Mesodermal cell (in vitro differentiated cells): ENCODE results near the gene ARHGEF26.

ENCODE experiments used
- H3K27ac ChIP-seq: 2 replicates; pipeline ENCODE4 v1.7.0; 2013; ENCODE audit warnings: mild to moderate bottlenecking, low read depth, low read length, moderate library complexity; ENCODE audit not compliant: severe bottlenecking
- H3K36me3 ChIP-seq: 2 replicates; pipeline ENCODE4 v1.7.1; 2013; ENCODE audit warnings: mild to moderate bottlenecking, low read length, moderate library complexity; ENCODE audit not compliant: control insufficient read depth, insufficient read depth
- H3K4me1 ChIP-seq: one replicate; pipeline ENCODE4 v1.7.1; 2013; ENCODE audit warnings: mild to moderate bottlenecking, low read length; ENCODE audit not compliant: insufficient read depth, control insufficient read depth, poor library complexity, severe bottlenecking
- H3K4me3 ChIP-seq: 2 replicates; pipeline ENCODE4 v1.7.0; 2013; ENCODE audit warnings: low read length, control low read depth, mild to moderate bottlenecking; ENCODE audit not compliant: insufficient read depth, poor library complexity, severe bottlenecking; ENCODE audit errors: extremely low read depth
- H3K9me3 ChIP-seq: 2 replicates; pipeline ENCODE4 v1.7.1; 2013; ENCODE audit warnings: mild to moderate bottlenecking, low read length, moderate library complexity; ENCODE audit not compliant: control insufficient read depth
- WGBS, 2 experiments: methylation state at CpG; one replicate each; pipeline ENCODE4 v1.1.5; 2013; ENCODE audit warnings: missing lambda C conversion rate in 2 of 2; ENCODE audit not compliant: insufficient coverage in 2 of 2; 5-methylcytosine and 5-hydroxymethylcytosine counted together

ARHGEF26 gene

DNA sequence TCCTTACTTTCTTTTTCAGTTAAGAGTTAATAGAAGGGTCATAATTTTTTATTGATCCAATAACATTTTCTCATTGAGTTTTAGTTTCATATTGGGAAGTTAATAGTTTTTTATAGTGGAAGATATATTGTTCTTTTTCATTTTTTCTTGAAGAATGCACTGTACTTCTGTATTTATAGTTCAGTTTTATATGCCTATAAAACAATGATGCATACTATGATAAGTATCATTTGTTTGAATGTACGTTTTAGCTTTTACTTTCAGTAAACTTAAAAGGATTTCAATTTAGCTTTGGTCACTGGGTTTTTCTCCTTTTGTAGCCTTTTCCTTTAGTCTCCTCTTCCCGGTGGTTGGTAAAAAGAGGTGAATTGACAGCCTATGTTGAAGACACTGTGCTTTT is 104.3 kb downstream of the ARHGEF26 start:
- peaks cover 13% of the 10 kb centered on the region for H3K4me1 ChIP-seq
- no CpG with 5 or more reads among the region's 2 CpGs for WGBS, 2 experiments
- no peaks in the 10 kb centered on the region for H3K9me3 ChIP-seq
- no peak overlapping the region for H3K4me3 ChIP-seq
- no peak overlapping the region for H3K27ac ChIP-seq
- no peaks in the 10 kb centered on the region for H3K36me3 ChIP-seq

DNA sequence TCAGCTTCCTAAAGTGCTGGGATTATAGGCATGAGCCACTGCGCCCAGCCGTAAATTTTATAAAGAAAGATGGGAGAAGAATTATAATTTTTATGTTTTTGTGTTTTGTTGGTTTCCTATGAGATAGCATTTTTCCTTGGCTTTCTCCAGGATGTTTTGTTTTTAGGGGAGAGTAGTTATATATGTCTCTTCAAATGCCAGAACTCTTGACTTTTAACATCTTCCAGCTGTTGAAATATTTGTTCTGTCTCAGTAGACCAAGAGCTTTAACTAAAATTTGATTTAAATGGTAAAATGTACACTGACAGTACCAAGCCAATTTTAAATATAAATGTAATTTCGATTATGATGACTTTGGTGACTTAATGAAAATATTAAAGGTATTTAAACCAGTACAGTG is 106.3 kb downstream of the ARHGEF26 start:
- Histone ChIP-seq H3K36me3 (no peaks in the 10 kb centered on the region), H3K9me3 (no peaks in the 10 kb centered on the region), H3K27ac (no peak overlapping the region), H3K4me3 (no peak overlapping the region), H3K4me1 (peaks cover 13% of the 10 kb centered on the region)
- no CpG with 5 or more reads among the region's 3 CpGs for WGBS, 2 experiments

DNA sequence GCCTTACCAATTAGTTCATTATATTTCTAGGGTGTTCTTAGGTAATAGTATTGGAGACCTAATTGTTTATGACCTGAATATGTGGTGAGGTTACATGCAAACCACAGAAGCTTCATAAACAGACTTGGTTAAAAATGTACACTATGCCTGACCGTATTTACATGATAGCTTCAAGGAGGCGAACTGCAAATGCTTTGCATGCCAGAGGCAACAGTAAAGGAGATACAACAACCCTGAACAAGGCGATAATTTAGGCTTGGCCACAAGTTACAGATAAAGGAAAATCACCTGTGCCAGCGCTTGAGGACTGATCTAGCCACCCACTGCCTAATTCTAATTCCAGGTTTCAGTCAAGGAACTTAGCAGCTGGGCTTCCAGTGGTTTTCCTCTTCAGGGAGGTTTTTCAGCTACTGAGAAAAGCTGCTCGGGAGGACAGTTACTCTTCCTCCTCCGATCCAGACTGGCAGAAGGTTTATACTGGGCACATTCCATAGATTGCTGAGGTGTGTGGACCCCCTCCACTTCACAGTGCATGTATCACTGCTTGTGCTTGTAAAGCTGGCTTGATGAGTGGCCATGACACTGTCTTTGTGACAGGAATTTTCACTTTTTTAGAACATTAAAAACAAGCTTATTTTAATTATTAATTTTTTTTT is 107.5 kb downstream of the ARHGEF26 start:
- Histone ChIP-seq H3K4me3 (no peak overlapping the region), H3K36me3 (no peaks in the 10 kb centered on the region), H3K9me3 (no peaks in the 10 kb centered on the region), H3K4me1 (peaks cover 13% of the 10 kb centered on the region), H3K27ac (peak overlapping the region; percentile 87)
- 83 to 89% methylated on average over 5 of the region's 6 CpGs for WGBS, 2 experiments

DNA sequence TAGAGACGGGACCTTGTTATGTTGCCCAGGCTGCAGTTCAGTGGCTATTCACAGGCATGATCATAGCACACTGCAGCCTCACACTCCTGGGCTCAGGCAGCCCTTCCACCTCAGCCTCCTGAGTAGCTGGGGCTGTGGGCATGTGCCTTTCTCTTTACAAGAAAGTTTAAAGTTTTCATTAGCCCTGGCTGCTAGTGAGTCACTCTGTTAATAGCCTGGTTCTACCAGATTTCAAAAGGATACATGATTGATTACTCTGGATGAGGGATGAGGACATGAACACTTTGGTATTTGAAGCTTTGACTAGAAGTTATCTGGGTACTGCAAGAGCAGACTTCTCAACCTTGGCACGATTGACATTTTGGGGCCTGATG is 108.0 kb downstream of the ARHGEF26 start:
- 63 to 100% methylated on average over 1 of the region's 2 CpGs for WGBS, 2 experiments
- peaks cover 13% of the 10 kb centered on the region for H3K4me1 ChIP-seq
- no peaks in the 10 kb centered on the region for H3K36me3 ChIP-seq
- no peaks in the 10 kb centered on the region for H3K9me3 ChIP-seq
- H3K27ac ChIP-seq: peak overlapping the region; percentile 87
- H3K4me3 ChIP-seq: no peak overlapping the region

- Histone ChIP-seq H3K9me3 (no peaks in the 10 kb centered on the region), H3K4me3 (no peak overlapping the region), H3K4me1 (no peaks in the 10 kb centered on the region), H3K36me3 (no peaks in the 10 kb centered on the region), H3K27ac (no peak overlapping the region)
- WGBS, 2 experiments: 100% methylated on average over 1 of the region's 1 CpG
Measured at GRCh38 chr3:154235330-154235729, 114.1 kb downstream of the ARHGEF26 start.

DNA sequence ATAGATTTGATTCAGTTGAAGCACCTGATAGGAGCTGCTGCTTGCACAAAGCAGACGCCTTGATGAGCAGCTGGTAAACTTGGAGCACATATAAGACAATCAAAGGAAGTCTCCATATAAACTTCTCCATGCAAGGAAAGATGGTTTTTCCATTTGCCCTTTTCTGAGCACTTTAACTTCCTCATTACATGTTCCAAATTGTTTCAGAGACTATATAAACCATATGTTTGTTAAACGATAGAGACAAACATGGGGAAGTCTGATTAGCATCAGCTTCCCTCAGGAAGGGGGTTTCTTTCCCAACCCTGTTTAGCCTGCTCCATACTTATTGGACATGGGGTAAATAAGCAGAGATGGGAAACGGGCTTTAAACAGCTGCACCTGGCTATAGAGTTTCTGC is 115.1 kb downstream of the ARHGEF26 start:
- WGBS, 2 experiments: 90 to 100% methylated on average over 1 to 2 of the region's 3 CpGs

GRCh38 chr3:154240235-154240634 is 119.0 kb downstream of the ARHGEF26 start:
- Histone ChIP-seq H3K36me3 (no peaks in the 10 kb centered on the region), H3K9me3 (no peaks in the 10 kb centered on the region), H3K4me1 (peaks cover 9% of the 10 kb centered on the region), H3K27ac (no peak overlapping the region), H3K4me3 (no peak overlapping the region)
- 100% methylated on average over 1 to 2 of the region's 6 CpGs for WGBS, 2 experiments

More for the DNA sequence above, 115.1 kb downstream of the ARHGEF26 start:
- no peak overlapping the region for H3K4me3 ChIP-seq
- H3K27ac ChIP-seq: no peak overlapping the region
- H3K9me3 ChIP-seq: no peaks in the 10 kb centered on the region
- H3K36me3 ChIP-seq: no peaks in the 10 kb centered on the region
- H3K4me1 ChIP-seq: no peaks in the 10 kb centered on the region

- 87 to 95% methylated on average over 5 of the region's 5 CpGs for WGBS, 2 experiments
- H3K36me3 ChIP-seq: no peaks in the 10 kb centered on the region
Measured at GRCh38 chr3:154241496-154241895, 120.3 kb downstream of the ARHGEF26 start.

DNA sequence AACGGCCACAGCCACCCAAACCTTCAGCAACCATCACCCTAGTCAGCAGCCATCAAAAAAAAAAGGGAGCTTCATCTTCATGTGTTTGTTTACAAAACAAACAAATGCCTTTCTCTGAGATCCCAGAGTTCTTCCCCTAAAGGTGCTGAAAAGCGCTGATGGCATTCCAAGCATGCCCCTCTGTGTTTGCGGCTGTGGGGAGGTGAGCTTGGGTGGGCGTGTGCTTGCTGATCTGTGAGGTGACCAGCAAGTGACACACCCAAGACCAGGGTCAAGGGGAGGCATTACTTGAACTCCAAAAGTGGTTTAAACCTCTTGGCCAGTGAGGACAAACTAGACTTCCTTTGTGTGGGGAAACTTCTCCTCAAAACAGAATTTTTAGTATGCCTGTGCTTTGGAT is 121.6 kb downstream of the ARHGEF26 start:
- no peaks in the 10 kb centered on the region for H3K9me3 ChIP-seq
- H3K4me3 ChIP-seq: no peak overlapping the region
- no peak overlapping the region for H3K27ac ChIP-seq
- 43 to 83% methylated on average over 3 to 4 of the region's 4 CpGs for WGBS, 2 experiments
- peaks cover 9% of the 10 kb centered on the region for H3K4me1 ChIP-seq
- H3K36me3 ChIP-seq: peaks cover 4% of the 10 kb centered on the region

More at GRCh38 chr3:154241496-154241895, 120.3 kb downstream of the ARHGEF26 start:
- Histone ChIP-seq H3K9me3 (no peaks in the 10 kb centered on the region), H3K27ac (no peak overlapping the region), H3K4me1 (peaks cover 9% of the 10 kb centered on the region), H3K4me3 (no peak overlapping the region)

DNA sequence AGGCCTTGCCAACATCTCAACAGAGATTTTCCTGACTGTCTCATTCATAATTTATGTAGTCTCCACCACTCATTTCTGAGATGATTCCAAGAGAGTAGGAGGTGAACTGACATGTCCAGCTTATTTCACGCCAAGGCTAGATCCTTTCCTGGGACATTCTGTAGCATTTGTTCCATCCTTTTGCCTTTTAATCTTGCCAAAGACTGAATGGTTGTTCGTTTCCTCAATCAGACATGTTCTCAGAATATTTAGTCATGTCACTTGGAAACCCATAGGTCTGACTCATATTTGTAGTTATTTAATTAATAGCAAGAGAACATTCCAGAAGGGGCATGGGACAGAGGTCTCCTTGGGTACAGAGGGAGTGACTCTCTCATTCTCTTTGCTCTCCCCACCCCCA is 122.2 kb downstream of the ARHGEF26 start:
- no peak overlapping the region for H3K4me3 ChIP-seq
- WGBS, 2 experiments: 92 to 100% methylated on average over 1 to 2 of the region's 2 CpGs
- peaks cover 4% of the 10 kb centered on the region for H3K36me3 ChIP-seq
- H3K9me3 ChIP-seq: no peaks in the 10 kb centered on the region
- H3K4me1 ChIP-seq: peaks cover 9% of the 10 kb centered on the region
- no peak overlapping the region for H3K27ac ChIP-seq

DNA sequence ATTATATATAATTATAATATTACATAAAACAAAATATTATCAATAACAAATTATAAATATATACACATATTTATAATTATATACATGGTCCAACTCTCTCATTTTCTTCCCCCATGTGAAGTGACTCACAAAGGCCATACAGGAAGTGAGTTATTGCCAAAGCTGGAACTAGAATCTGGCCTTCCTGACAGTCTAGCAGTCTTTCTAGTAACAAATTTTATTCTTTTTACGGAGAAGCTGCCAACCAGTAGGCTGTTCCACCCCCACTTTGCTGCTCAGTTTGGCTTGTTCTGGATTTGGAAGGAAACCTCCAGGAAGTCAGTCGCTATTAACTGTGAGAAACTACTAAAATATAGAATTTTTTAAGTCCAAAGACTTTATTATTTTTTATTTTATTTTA is 123.5 kb downstream of the ARHGEF26 start:
- H3K36me3 ChIP-seq: peaks cover 8% of the 10 kb centered on the region
- H3K9me3 ChIP-seq: no peaks in the 10 kb centered on the region
- H3K4me3 ChIP-seq: no peak overlapping the region
- H3K4me1 ChIP-seq: peaks cover 9% of the 10 kb centered on the region
- no peak overlapping the region for H3K27ac ChIP-seq
- 80% methylated on average over 1 of the region's 2 CpGs; no CpG with 5 or more reads in 1 of the 2 experiments for WGBS, 2 experiments
